Measurements from ENCODE around the gene SYNRG. TPM values are rescaled to one million over a fixed set of nuclear protein-coding genes. Genes with fewer than 3 reads are reported as not detected.

SYNRG gene
- total and polyA plus RNA-seq, 8 donors: 3.7 to 92.4 (median 27.8) TPM

- no peak for DNase-seq
- WGBS, 5 donors: 87 to 97% (median 95%) methylated on average over 4 of the region's 4 CpGs
- Histone ChIP-seq H3K36me3 (peaks cover 27 to 89% (median 85%) of the 10 kb centered on the region in 4 donors), H3K9me3 (no peaks in the 10 kb centered on the region), H3K4me1 (no peaks in the 10 kb centered on the region), H3K4me3 (no peak overlapping the region), H3K27ac (no peak overlapping the region), H3K27me3 (no peaks in the 10 kb centered on the region)
- TF ChIP-seq CTCF (IDR thresholded peaks at IDR 0.05): no peak
- TF ChIP-seq POLR2A (IDR thresholded peaks at IDR 0.05): no peak
- TF ChIP-seq POLR2AphosphoS5 (IDR thresholded peaks at IDR 0.05): no peak
- no peak for TF ChIP-seq EP300 (IDR thresholded peaks at IDR 0.05)
- intact Hi-C loops (cut with DNase I; ENCODE audit: low total_unique reads): no loop called here
These were observed 41.7 kb downstream of the SYNRG start for GRCh38 chr17:37567538-37567937.

GRCh38 chr17:37567137-37567536 is 42.1 kb downstream of the SYNRG start:
- 70 to 86% (median 77%) methylated on average over 2 of the region's 2 CpGs for WGBS, 5 donors
- Histone ChIP-seq H3K4me1 (no peaks in the 10 kb centered on the region), H3K27ac (no peak overlapping the region), H3K9me3 (no peaks in the 10 kb centered on the region), H3K27me3 (no peaks in the 10 kb centered on the region), H3K36me3 (peaks cover 27 to 89% (median 83%) of the 10 kb centered on the region in 4 donors), H3K4me3 (no peak overlapping the region)
- TF ChIP-seq POLR2A (IDR thresholded peaks at IDR 0.05): no peak
- TF ChIP-seq CTCF (IDR thresholded peaks at IDR 0.05): no peak
- intact Hi-C loops (cut with DNase I; ENCODE audit: low total_unique reads): no loop called here
- DNase-seq: no peak

- DNase-seq: no peak
- 82 to 95% (median 94%) methylated on average over 3 of the region's 3 CpGs for WGBS, 5 donors
- no peak overlapping the region for H3K4me3 ChIP-seq
- intact Hi-C loops (cut with DNase I; ENCODE audit: low total_unique reads): no loop called here
- no peaks in the 10 kb centered on the region for H3K27me3 ChIP-seq
- H3K36me3 ChIP-seq: peaks cover 46 to 86% (median 81%) of the 10 kb centered on the region in 4 donors
- TF ChIP-seq CTCF (IDR thresholded peaks at IDR 0.05): no peak
- TF ChIP-seq POLR2A (IDR thresholded peaks at IDR 0.05): no peak
- no peak for TF ChIP-seq EP300 (IDR thresholded peaks at IDR 0.05)
- no peak for TF ChIP-seq POLR2AphosphoS5 (IDR thresholded peaks at IDR 0.05)
- no peaks in the 10 kb centered on the region for H3K9me3 ChIP-seq
- H3K27ac ChIP-seq: no peak overlapping the region
- no peaks in the 10 kb centered on the region for H3K4me1 ChIP-seq
These were observed 45.0 kb downstream of the SYNRG start for GRCh38 chr17:37564252-37564651.

- no peak overlapping the region for H3K4me3 ChIP-seq
- no peaks in the 10 kb centered on the region for H3K4me1 ChIP-seq
- TF ChIP-seq POLR2A (IDR thresholded peaks at IDR 0.05) (no peak), POLR2AphosphoS5 (IDR thresholded peaks at IDR 0.05) (no peak), EP300 (IDR thresholded peaks at IDR 0.05) (no peak), CTCF (IDR thresholded peaks at IDR 0.05) (no peak)
- no peaks in the 10 kb centered on the region for H3K9me3 ChIP-seq
- no peaks in the 10 kb centered on the region for H3K27me3 ChIP-seq
- intact Hi-C loops (cut with DNase I; ENCODE audit: low total_unique reads): no loop called here
- DNase-seq: no peak
- H3K36me3 ChIP-seq: peaks cover 38 to 86% (median 81%) of the 10 kb centered on the region in 4 donors
- 46 to 73% (median 61%) methylated on average over 5 of the region's 5 CpGs for WGBS, 5 donors
- no peak overlapping the region for H3K27ac ChIP-seq
These were observed 47.0 kb downstream of the SYNRG start for GRCh38 chr17:37562016-37562745.

Data from stomach (tissue), 9 donors.